Activated CD4-positive, CD25-positive, alpha-beta regulatory T cell treated with anti-CD3 and anti-CD28 coated beads, Interleukin-2, amount 50 U/mL, for 24 hours (primary cell): ENCODE results near the gene SMC4.

Experiments
- ATAC-seq, 2 donors: fragments of 150-1000 bp; cut with Tn5 transposase; one replicate each; pipeline ENCODE4 v1.10.0; 2021; ENCODE audit warnings: mild to moderate bottlenecking in 1 of 2, moderate library complexity in 1 of 2

The SMC4 gene

GRCh38 chr3:160480931-160481330 is 81.5 kb downstream of the SMC4 start:
- no peak for ATAC-seq

GRCh38 chr3:160481856-160482255 is 82.4 kb downstream of the SMC4 start:
- no peak for ATAC-seq

GRCh38 chr3:160482796-160483195 is 83.3 kb downstream of the SMC4 start:
- no peak for ATAC-seq
